Suprapubic skin (tissue), 4 donors: ENCODE data around the gene UBXN4. TPM values are rescaled to one million over a fixed set of nuclear protein-coding genes. Genes with fewer than 3 reads are reported as not detected.

Experiments
- DNase-seq, 2 donors: peaks; one replicate each; pipeline ENCODE4 v3.0.0-alpha.2; 2019; ENCODE audit warnings: low spot score in 2 of 2
- H3K27ac ChIP-seq: fragments of 200-600 bp; sonication (generic); one replicate; pipeline ENCODE4 v1.5.1; 2019
- H3K27me3 ChIP-seq: fragments of 200-600 bp; sonication (generic); one replicate; pipeline ENCODE4 v1.5.1; 2019
- H3K36me3 ChIP-seq: fragments of 200-600 bp; sonication (generic); one replicate; pipeline ENCODE4 v1.5.1; 2019
- H3K4me1 ChIP-seq: fragments of 200-600 bp; sonication (generic); one replicate; pipeline ENCODE4 v1.5.1; 2019
- H3K4me3 ChIP-seq: fragments of 200-600 bp; sonication (generic); one replicate; pipeline ENCODE4 v1.5.1; 2019; ENCODE audit warnings: mild to moderate bottlenecking
- H3K9me3 ChIP-seq: fragments of 200-600 bp; sonication (generic); one replicate; pipeline ENCODE4 v1.5.1; 2019
- EP300 ChIP-seq: sonication (generic); formaldehyde crosslinking; IDR thresholded peaks from one replicate; pipeline ENCODE4 v1.6.1; 2017; ENCODE audit warnings: antibody characterized with exemption
- POLR2A ChIP-seq, 2 donors: fragments of 450-650 bp; IDR thresholded peaks; one replicate each; pipeline ENCODE4 v1.6.1; 2017; ENCODE audit warnings: antibody characterized with exemption in 2 of 2, mild to moderate bottlenecking in 2 of 2, moderate library complexity in 2 of 2
- POLR2AphosphoS5 ChIP-seq, 3 donors: sonication (generic); formaldehyde crosslinking; IDR thresholded peaks; one replicate each; pipeline ENCODE4 v1.6.1; 2017; ENCODE audit warnings: antibody characterized with exemption in 3 of 3
- WGBS: methylation state at CpG from one replicate; pipeline ENCODE4 v1.1.5; 2018; 5-methylcytosine and 5-hydroxymethylcytosine counted together
- total RNA-seq, 4 donors: library from RNA; depleted of rRNA; stranded (reverse); fragments of >200 nt; gene quantifications; one replicate each; pipeline ENCODE4 v1.1.0, GENCODE V29; 2016
- TF ChIP-seq, protein P1 (sequence below), 2 donors: fragments of 200-600 bp in 1 of 2; fragments of 450-650 bp in 1 of 2; sonication (generic) in 1 of 2; IDR thresholded peaks; one replicate each; pipeline ENCODE4 v1.5.1; 2016 to 2019; ENCODE audit warnings: antibody characterized with exemption in 2 of 2, mild to moderate bottlenecking in 1 of 2, moderate library complexity in 1 of 2

UBXN4 gene
- total RNA-seq, 4 donors from 2014 or later = 61.7 to 88.3 (median 69.3) TPM

DNA sequence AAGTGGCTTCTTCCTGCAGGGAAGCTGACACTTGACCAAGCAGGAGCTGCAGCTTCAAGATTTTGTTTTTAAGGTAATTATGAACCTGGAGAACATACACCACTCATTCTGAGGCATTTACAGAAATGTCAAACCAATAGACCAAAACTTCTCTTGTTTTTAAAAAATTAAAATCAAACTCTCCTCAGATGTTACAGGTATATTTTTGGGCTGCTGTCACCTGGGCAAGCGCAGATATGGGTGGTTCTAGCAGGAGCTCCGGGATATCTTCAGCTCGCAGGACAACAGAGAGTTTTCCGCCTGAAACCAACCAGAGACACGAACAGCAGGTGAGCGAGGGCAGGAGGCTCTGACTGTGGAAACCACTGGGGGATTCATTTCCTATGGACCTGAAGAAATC lies 91.2 kb downstream of the UBXN4 start:
- Histone ChIP-seq H3K36me3 (no peaks in the 10 kb centered on the region), H3K27ac (no peak overlapping the region), H3K9me3 (no peaks in the 10 kb centered on the region), H3K27me3 (no peaks in the 10 kb centered on the region), H3K4me1 (no peaks in the 10 kb centered on the region), H3K4me3 (no peak overlapping the region)
- TF ChIP-seq POLR2A (IDR thresholded peaks at IDR 0.05) = no peak
- TF ChIP-seq, protein P1, sequence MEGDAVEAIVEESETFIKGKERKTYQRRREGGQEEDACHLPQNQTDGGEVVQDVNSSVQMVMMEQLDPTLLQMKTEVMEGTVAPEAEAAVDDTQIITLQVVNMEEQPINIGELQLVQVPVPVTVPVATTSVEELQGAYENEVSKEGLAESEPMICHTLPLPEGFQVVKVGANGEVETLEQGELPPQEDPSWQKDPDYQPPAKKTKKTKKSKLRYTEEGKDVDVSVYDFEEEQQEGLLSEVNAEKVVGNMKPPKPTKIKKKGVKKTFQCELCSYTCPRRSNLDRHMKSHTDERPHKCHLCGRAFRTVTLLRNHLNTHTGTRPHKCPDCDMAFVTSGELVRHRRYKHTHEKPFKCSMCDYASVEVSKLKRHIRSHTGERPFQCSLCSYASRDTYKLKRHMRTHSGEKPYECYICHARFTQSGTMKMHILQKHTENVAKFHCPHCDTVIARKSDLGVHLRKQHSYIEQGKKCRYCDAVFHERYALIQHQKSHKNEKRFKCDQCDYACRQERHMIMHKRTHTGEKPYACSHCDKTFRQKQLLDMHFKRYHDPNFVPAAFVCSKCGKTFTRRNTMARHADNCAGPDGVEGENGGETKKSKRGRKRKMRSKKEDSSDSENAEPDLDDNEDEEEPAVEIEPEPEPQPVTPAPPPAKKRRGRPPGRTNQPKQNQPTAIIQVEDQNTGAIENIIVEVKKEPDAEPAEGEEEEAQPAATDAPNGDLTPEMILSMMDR (IDR thresholded peaks at IDR 0.05) = no peak
- TF ChIP-seq EP300 = no peak
- TF ChIP-seq POLR2AphosphoS5 (IDR thresholded peaks at IDR 0.05) = no peak
- 91% methylated on average over 6 of the region's 6 CpGs for WGBS
- DNase-seq = no peak

Other genes starting within 250 kb of the UBXN4 start
- 1 to 10 TPM; 2.8 to 6.9 (median 6.0) TPM for gene ZRANB3, start 210.6 kb upstream of the UBXN4 start, total RNA-seq
- gene R3HDM1, start 210.4 kb upstream of the UBXN4 start, total RNA-seq = 10 to 100 TPM; 14.1 to 30.9 (median 21.6) TPM
- not detected for gene LCT, start 95.3 kb downstream of the UBXN4 start, total RNA-seq
- 10 to 100 TPM in 1 of 4 donors, 1 to 10 TPM in 3; 6.6 to 13.5 (median 7.8) TPM for gene MCM6, start 134.6 kb downstream of the UBXN4 start, total RNA-seq
- gene DARS1, start 243.8 kb downstream of the UBXN4 start, total RNA-seq = 10 to 100 TPM; 63.1 to 82.6 (median 67.4) TPM